Measurements from ENCODE around the gene PCDHGA10. TPM values are rescaled to one million over a fixed set of nuclear protein-coding genes. Genes with fewer than 3 reads are reported as not detected.
"Not testable (repeated sequence)": the region's sequence is repeated elsewhere in the genome, so short reads cannot be mapped to it uniquely, and the experiment has no call there.

The PCDHGA10 gene
- total RNA-seq, 5 donors from 2014 or later (not counting 1 experiment from before 2014, with no cell fraction given): 0.10 to 0.53 (median 0.32) TPM

DNA sequence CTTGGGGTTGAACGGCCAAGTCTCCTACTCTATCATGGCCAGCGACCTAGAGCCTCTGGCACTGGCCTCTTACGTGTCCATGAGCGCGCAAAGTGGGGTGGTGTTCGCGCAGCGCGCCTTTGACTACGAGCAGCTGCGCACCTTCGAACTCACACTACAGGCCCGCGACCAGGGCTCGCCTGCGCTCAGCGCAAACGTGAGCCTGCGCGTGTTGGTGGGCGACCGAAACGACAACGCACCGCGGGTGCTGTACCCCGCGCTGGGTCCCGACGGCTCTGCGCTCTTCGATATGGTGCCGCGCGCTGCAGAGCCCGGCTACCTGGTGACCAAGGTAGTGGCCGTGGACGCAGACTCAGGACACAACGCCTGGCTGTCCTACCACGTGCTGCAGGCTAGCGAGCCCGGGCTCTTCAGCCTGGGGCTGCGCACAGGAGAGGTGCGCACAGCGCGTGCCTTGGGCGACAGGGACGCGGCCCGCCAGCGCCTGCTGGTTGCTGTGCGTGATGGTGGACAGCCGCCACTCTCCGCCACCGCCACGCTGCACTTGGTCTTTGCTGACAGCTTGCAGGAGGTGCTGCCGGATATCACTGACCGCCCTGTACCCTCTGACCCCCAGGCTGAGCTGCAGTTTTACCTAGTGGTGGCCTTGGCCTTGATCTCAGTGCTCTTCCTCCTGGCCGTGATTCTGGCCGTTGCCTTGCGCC, 13.1 kb upstream of the PCDHGA10 start:
- Histone ChIP-seq H3K27ac (ENCODE audit: low read length) (no peak overlapping the region), H3K4me1 (ENCODE audit: control insufficient read depth in 1 of 2, extremely low read depth in 1 of 2, insufficient read depth in 2 of 2, low read length in 2 of 2) (peaks cover 0 to 9% of the 10 kb centered on the region in 2 experiments), H3K9me3 (peaks cover 8% of the 10 kb centered on the region), H3K36me3 (ENCODE audit: control insufficient read depth in 2 of 2, extremely low read depth in 1 of 2, insufficient read depth in 1 of 2, low read length in 1 of 2) (no peaks in the 10 kb centered on the region), H3K4me3 (ENCODE audit: control insufficient read depth in 1 of 2, extremely low read depth in 1 of 2, low read length in 1 of 2) (no peak overlapping the region), H3K27me3 (replicated peaks in 1 of 2; ENCODE audit: control insufficient read depth in 2 of 2, extremely low read depth in 1 of 2, insufficient read depth in 2 of 2, low read length in 1 of 2) (peaks cover 20 to 52% of the 10 kb centered on the region in 2 experiments)
- no peak for DNase-seq
- CTCF ChIA-PET: no interaction called here
- no peak for ATAC-seq (replicated peaks in 1 of 4)
- H3K4me3 Mint-ChIP-seq: no peak overlapping the region
- POLR2A ChIA-PET: no interaction called here
- peak overlapping the region in 1 of 2 donors; percentile 77 for H3K27ac Mint-ChIP-seq
- peaks cover 8% of the 10 kb centered on the region for H3K36me3 Mint-ChIP-seq
- 45% methylated on average over 60 of the region's 61 CpGs for WGBS (ENCODE audit: insufficient coverage)
- peaks cover 11 to 30% (median 21%) of the 10 kb centered on the region in 3 donors for H3K9me3 Mint-ChIP-seq
- peaks cover 56 to 74% of the 10 kb centered on the region in 2 donors for H3K27me3 Mint-ChIP-seq
- peaks cover 0 to 2% (median 0%) of the 10 kb centered on the region in 3 donors for H3K4me1 Mint-ChIP-seq

DNA sequence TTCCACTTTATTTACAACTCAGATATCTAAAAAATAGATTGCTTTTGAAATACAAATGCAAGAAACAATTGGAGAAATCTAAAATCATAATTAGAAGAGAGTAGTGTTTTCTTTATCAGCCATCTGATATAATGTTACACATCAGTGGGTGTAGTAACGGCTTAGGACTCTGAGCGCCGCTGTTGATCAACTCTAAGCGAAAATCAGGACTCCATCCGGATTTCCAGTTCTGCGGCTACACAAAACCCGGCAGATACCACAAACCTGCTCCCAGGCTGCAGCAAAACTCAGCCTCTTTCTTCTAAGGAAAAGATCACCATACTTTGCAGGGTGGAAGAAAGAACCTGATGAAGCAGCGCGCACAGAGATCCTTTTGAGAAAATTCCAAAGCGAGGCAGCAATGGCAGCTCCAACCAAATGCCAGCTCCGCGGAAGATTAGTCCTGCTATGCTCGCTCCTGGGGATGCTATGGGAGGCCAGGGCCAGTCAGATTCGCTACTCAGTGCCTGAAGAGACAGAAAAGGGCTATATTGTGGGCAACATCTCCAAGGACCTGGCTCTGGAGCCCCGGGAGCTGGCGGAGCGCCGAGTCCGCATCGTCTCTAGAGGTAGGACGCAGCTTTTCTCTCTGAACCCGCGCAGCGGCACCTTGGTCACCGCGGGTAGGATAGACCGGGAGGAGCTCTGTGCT, 10.1 kb upstream of the PCDHGA10 start, which contains the start of gene PCDHGA9:
Gene PCDHGA9 (plus strand): TSS at position 226 of the 691 bp plus-strand sequence. CDS start 175 bp downstream, at position 401.
- Mint-ChIP-seq H3K4me1 (peaks cover 0 to 5% (median 0%) of the 10 kb centered on the region in 3 donors), H3K27ac (no peak within 1 kb of the TSS), H3K27me3 (peaks cover 64 to 75% of the 10 kb centered on the region in 2 donors), H3K36me3 (peaks cover 8% of the 10 kb centered on the region), H3K4me3 (peak within 1 kb of the TSS; percentile 49 to 57 (median 55)), H3K9me3 (peaks cover 11 to 28% (median 27%) of the 10 kb centered on the region in 3 donors)
- CTCF ChIA-PET: interaction anchor here in 1 of 2 donors (1.0 kb wide), 1 partner anchor 161 kb away, joined by 4 read pairs; no protein-coding TSS in a partner anchor
- H3K4me3 ChIP-seq (ENCODE audit: control insufficient read depth in 1 of 2, extremely low read depth in 1 of 2, low read length in 1 of 2): peak within 1 kb of the TSS in 1 of 2 donors; percentile 20
- H3K36me3 ChIP-seq (ENCODE audit: control insufficient read depth in 2 of 2, extremely low read depth in 1 of 2, insufficient read depth in 1 of 2, low read length in 1 of 2): no peaks in the 10 kb centered on the region
- peaks cover 0 to 8% of the 10 kb centered on the region in 2 experiments for H3K4me1 ChIP-seq (ENCODE audit: control insufficient read depth in 1 of 2, extremely low read depth in 1 of 2, insufficient read depth in 2 of 2, low read length in 2 of 2)
- DNase-seq (peak in 1 of 35 experiments; percentile 21), ATAC-seq (replicated peaks in 1 of 4) (no peak)
- peaks cover 12% of the 10 kb centered on the region for H3K9me3 ChIP-seq
- WGBS (ENCODE audit: insufficient coverage): 21% methylated on average over 20 of the region's 27 CpGs
- H3K27ac ChIP-seq (ENCODE audit: low read length): no peak within 1 kb of the TSS
- POLR2A ChIA-PET: no interaction called here
- H3K27me3 ChIP-seq (replicated peaks in 1 of 2; ENCODE audit: control insufficient read depth in 2 of 2, extremely low read depth in 1 of 2, insufficient read depth in 2 of 2, low read length in 1 of 2): peaks cover 19 to 56% of the 10 kb centered on the region in 2 experiments

DNA sequence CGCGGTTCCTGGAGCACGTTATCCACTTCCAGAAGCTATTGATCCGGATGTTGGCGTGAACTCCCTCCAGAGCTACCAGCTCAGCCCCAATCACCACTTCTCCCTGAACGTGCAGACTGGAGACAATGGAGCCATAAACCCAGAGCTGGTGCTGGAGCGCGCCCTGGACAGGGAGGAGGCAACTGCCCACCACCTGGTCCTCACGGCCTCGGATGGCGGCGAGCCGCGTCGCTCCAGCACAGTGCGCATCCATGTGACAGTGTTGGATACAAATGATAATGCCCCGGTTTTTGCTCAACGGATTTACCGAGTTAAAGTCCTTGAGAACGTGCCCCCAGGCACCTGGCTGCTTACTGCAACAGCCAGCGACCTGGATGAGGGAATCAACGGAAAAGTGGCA, 9.4 kb upstream of the PCDHGA10 start:
- Histone ChIP-seq H3K36me3 (ENCODE audit: control insufficient read depth in 2 of 2, extremely low read depth in 1 of 2, insufficient read depth in 1 of 2, low read length in 1 of 2) (no peaks in the 10 kb centered on the region), H3K27ac (ENCODE audit: low read length) (no peak overlapping the region), H3K9me3 (peaks cover 12% of the 10 kb centered on the region), H3K4me1 (ENCODE audit: control insufficient read depth in 1 of 2, extremely low read depth in 1 of 2, insufficient read depth in 2 of 2, low read length in 2 of 2) (peaks cover 0 to 6% of the 10 kb centered on the region in 2 experiments), H3K4me3 (ENCODE audit: control insufficient read depth in 1 of 2, extremely low read depth in 1 of 2, low read length in 1 of 2) (no peak overlapping the region), H3K27me3 (replicated peaks in 1 of 2; ENCODE audit: control insufficient read depth in 2 of 2, extremely low read depth in 1 of 2, insufficient read depth in 2 of 2, low read length in 1 of 2) (peaks cover 19 to 60% of the 10 kb centered on the region in 2 experiments)
- ChIA-PET POLR2A (no interaction called here), CTCF (interaction anchor here (0.6 to 1.0 kb wide), 3 partner anchors 12 to 161 kb away, joined by 3 to 4 read pairs (median 4); no protein-coding TSS in a partner anchor)
- peaks cover 0 to 7% (median 2%) of the 10 kb centered on the region in 3 donors for H3K4me1 Mint-ChIP-seq
- H3K27ac Mint-ChIP-seq: no peak overlapping the region
- H3K9me3 Mint-ChIP-seq: peaks cover 11 to 31% (median 30%) of the 10 kb centered on the region in 3 donors
- 38% methylated on average over 16 of the region's 22 CpGs for WGBS (ENCODE audit: insufficient coverage)
- DNase-seq: no peak
- H3K27me3 Mint-ChIP-seq: peaks cover 69 to 82% of the 10 kb centered on the region in 2 donors
- ATAC-seq (replicated peaks in 1 of 4): no peak
- peaks cover 10% of the 10 kb centered on the region for H3K36me3 Mint-ChIP-seq
- H3K4me3 Mint-ChIP-seq: no peak overlapping the region

DNA sequence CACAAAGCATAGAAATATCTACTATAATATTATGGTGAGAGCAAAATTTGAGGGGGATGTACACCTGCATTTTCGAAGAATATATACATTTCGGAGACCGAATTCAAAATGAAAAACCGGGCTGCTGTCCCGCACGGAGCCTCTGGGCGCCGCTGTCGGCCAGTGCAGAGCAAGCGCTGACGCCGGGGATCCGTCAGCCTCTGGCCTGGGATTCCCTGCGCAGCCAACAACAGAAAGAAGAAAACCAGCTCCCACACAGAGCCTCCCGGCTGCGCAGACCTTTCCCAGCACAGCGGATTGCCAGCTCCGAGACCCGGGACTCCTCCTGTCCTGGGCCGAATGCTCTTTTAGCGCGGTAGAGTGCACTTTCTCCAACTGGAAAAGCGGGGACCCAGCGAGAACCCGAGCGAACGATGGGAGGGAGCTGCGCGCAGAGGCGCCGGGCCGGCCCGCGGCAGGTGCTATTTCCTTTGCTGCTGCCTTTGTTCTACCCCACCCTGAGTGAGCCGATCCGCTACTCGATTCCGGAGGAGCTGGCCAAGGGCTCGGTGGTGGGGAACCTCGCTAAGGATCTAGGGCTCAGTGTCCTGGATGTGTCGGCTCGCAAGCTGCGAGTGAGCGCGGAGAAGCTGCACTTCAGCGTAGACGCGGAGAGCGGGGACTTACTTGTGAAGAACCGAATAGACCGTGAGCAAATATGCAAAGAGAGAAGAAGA, 4.8 kb upstream of the PCDHGA10 start, which contains the start of gene PCDHGB6:
Gene PCDHGB6 (plus strand): TSS at position 232 of the 716 bp plus-strand sequence. CDS start 182 bp downstream, at position 414.
- ATAC-seq (replicated peaks in 1 of 4): peak; percentile 32 to 54 (median 48)
- CTCF ChIA-PET: interaction anchor here (0.6 to 1.6 kb wide), 3 partner anchors 110 to 156 kb away, joined by 3 to 6 read pairs (median 3); no protein-coding TSS in a partner anchor
- Mint-ChIP-seq H3K36me3 (peaks cover 15% of the 10 kb centered on the region), H3K27ac (peak within 1 kb of the TSS in 1 of 2 donors; percentile 40), H3K9me3 (peaks cover 14 to 32% (median 27%) of the 10 kb centered on the region in 3 donors), H3K4me3 (peak within 1 kb of the TSS; percentile 13 to 60 (median 47)), H3K27me3 (peaks cover 64 to 85% of the 10 kb centered on the region in 2 donors)
- POLR2A ChIA-PET: interaction anchor here (0.5 to 0.6 kb wide), 2 partner anchors 92 to 153 kb away, joined by 3 to 8 read pairs; no protein-coding TSS in a partner anchor
- Histone ChIP-seq H3K27me3 (replicated peaks in 1 of 2; ENCODE audit: control insufficient read depth in 2 of 2, extremely low read depth in 1 of 2, insufficient read depth in 2 of 2, low read length in 1 of 2) (peaks cover 19 to 66% of the 10 kb centered on the region in 2 experiments), H3K4me3 (ENCODE audit: control insufficient read depth in 1 of 2, extremely low read depth in 1 of 2, low read length in 1 of 2) (peak within 1 kb of the TSS in 1 of 2 donors; percentile 19)
- H3K4me1 Mint-ChIP-seq; H3K36me3 ChIP-seq (ENCODE audit: control insufficient read depth in 2 of 2, extremely low read depth in 1 of 2, insufficient read depth in 1 of 2, low read length in 1 of 2); H3K4me1 ChIP-seq (ENCODE audit: control insufficient read depth in 1 of 2, extremely low read depth in 1 of 2, insufficient read depth in 2 of 2, low read length in 2 of 2); H3K27ac ChIP-seq (ENCODE audit: low read length); H3K9me3 ChIP-seq: not testable (repeated sequence)
- WGBS (ENCODE audit: insufficient coverage): 23% methylated on average over 41 of the region's 51 CpGs
- DNase-seq: peak in 12 of 35 experiments; percentile 11 to 40 (median 26)

DNA sequence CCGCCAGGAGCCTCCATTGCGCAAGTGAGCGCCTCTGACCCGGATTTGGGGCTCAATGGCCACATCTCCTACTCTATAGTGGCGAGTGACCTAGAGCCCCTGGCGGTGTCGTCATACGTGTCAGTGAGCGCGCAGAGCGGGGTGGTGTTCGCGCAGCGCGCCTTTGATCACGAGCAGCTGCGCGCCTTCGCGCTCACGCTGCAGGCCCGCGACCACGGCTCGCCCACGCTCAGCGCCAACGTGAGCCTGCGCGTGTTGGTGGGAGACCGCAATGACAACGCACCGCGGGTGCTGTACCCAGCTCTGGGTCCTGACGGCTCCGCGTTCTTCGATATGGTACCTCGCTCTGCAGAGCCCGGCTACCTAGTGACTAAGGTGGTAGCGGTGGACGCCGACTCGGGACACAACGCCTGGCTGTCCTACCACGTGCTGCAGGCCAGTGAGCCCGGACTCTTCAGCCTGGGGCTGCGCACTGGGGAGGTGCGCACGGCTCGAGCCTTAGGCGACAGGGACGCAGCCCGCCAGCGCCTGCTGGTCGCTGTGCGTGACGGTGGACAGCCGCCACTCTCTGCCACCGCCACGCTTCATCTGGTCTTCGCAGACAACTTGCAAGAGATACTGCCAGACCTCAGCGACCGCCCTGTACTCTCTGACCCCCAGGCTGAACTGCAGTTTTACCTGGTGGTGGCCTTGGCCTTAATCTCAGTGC, 3.0 kb upstream of the PCDHGA10 start:
- peaks cover 64 to 85% of the 10 kb centered on the region in 2 donors for H3K27me3 Mint-ChIP-seq
- peaks cover 22 to 68% of the 10 kb centered on the region in 2 experiments for H3K27me3 ChIP-seq (replicated peaks in 1 of 2; ENCODE audit: control insufficient read depth in 2 of 2, extremely low read depth in 1 of 2, insufficient read depth in 2 of 2, low read length in 1 of 2)
- peaks cover 18 to 22% (median 20%) of the 10 kb centered on the region in 3 donors for H3K4me1 Mint-ChIP-seq
- DNase-seq: no peak
- POLR2A ChIA-PET: no interaction called here
- peaks cover 17 to 29% (median 23%) of the 10 kb centered on the region in 3 donors for H3K9me3 Mint-ChIP-seq
- whole genome bisulfite sequencing (ENCODE audit: insufficient coverage): 46% methylated on average over 63 of the region's 64 CpGs
- no peak overlapping the region for H3K4me3 Mint-ChIP-seq
- H3K27ac ChIP-seq (ENCODE audit: low read length): no peak overlapping the region
- CTCF ChIA-PET: interaction anchor here (0.7 to 1.0 kb wide), 4 partner anchors 89 to 1114 kb away, joined by 3 to 5 read pairs (median 3); partner anchors contain the start of gene TAF7 (in 1 of the 2)
- no peak for ATAC-seq (replicated peaks in 1 of 4)
- peak overlapping the region in 1 of 2 donors; percentile 21 for H3K4me3 ChIP-seq (ENCODE audit: control insufficient read depth in 1 of 2, extremely low read depth in 1 of 2, low read length in 1 of 2)
- peaks cover 4% of the 10 kb centered on the region for H3K9me3 ChIP-seq
- H3K36me3 ChIP-seq (ENCODE audit: control insufficient read depth in 2 of 2, extremely low read depth in 1 of 2, insufficient read depth in 1 of 2, low read length in 1 of 2): no peaks in the 10 kb centered on the region
- H3K4me1 ChIP-seq (ENCODE audit: control insufficient read depth in 1 of 2, extremely low read depth in 1 of 2, insufficient read depth in 2 of 2, low read length in 2 of 2): peaks cover 0 to 11% of the 10 kb centered on the region in 2 experiments
- no peak overlapping the region for H3K27ac Mint-ChIP-seq
- H3K36me3 Mint-ChIP-seq: peaks cover 16% of the 10 kb centered on the region
